Measurements from ENCODE around the gene TKTL2.

Gene TKTL2

GRCh38 chr4:163440040-163440439, 33.5 kb downstream of the TKTL2 start:
- DNase-seq, result no peak
